Right cardiac atrium (tissue), 5 donors: Measurements from ENCODE around the gene CDC42SE2. TPM values are rescaled to one million over a fixed set of nuclear protein-coding genes. Genes with fewer than 3 reads are reported as not detected.
"Not testable (repeated sequence)": the region's sequence is repeated elsewhere in the genome, so short reads cannot be mapped to it uniquely, and the experiment has no call there.

Experiments
- ATAC-seq, 2 donors: fragments of 200-7000 bp; cut with Tn5 transposase; one replicate each; pipeline versions ENCODE4 v1.8.0 to v1.9.1; 2020; ENCODE audit warnings: moderate library complexity in 2 of 2, mild to moderate bottlenecking in 1 of 2
- DNase-seq, 3 donors: peaks; one replicate each; pipeline ENCODE4 v3.0.0-alpha.2; 2020
- H3K27ac ChIP-seq: one replicate; pipeline ENCODE4 v1.5.1; 2013; ENCODE audit warnings: mild to moderate bottlenecking, low read length, control low read depth, moderate library complexity
- H3K27me3 ChIP-seq: one replicate; pipeline ENCODE4 v1.6.1; 2013; ENCODE audit not compliant: control insufficient read depth, insufficient read depth
- H3K4me1 ChIP-seq: one replicate; pipeline ENCODE4 v1.6.1; 2013; ENCODE audit warnings: low read length; ENCODE audit not compliant: control insufficient read depth, insufficient read depth
- H3K4me3 ChIP-seq: one replicate; pipeline ENCODE4 v1.5.1; 2013; ENCODE audit warnings: low read length, control low read depth
- H3K9me3 ChIP-seq: one replicate; pipeline ENCODE4 v1.6.1; 2013; ENCODE audit warnings: low read length; ENCODE audit not compliant: control insufficient read depth
- WGBS: extraction: QIAGEN DNeasy Blood & Tissue Kit; methylation state at CpG from one replicate; pipeline ENCODE4 v1.1.7; 2013; 5-methylcytosine and 5-hydroxymethylcytosine counted together
- intact Hi-C, 4 donors: fragments of 100-400 bp; cut with DNase I; formaldehyde crosslinking; loops; one replicate each; pipeline versions ENCODE4 v1.11.0 to v1.14.0; 2022 to 2023
- polyA plus RNA-seq: library from polyadenylated mRNA; stranded (reverse); fragments of 200-250 nt; gene quantifications from one replicate; pipeline ENCODE4 v1.2.3, GENCODE V29; 2013
- total RNA-seq, 4 donors: library from RNA; stranded (reverse); fragmentation: NEBNext Ultra II Directional; extraction: Animal tissue kit (Norgen Biotek cat#: 25700); gene quantifications; one replicate each; pipeline ENCODE4 v1.2.1, GENCODE V29; 2021
- donor health status: healthy with polysubstance abuse.
- donor health status: DM: no; HTN: yes; CAD: no.
- donor health status: DM: no; HTN: no; CAD: no.
- donor health status: DM: no; HTN: yes; CAD: no; lungs with severe emphysema.
- donor health status: DM: yes; HTN: yes; CAD: no.

The CDC42SE2 gene
- total and polyA plus RNA-seq, 5 donors: 7.7 to 14.2 (median 13.2) TPM

DNA sequence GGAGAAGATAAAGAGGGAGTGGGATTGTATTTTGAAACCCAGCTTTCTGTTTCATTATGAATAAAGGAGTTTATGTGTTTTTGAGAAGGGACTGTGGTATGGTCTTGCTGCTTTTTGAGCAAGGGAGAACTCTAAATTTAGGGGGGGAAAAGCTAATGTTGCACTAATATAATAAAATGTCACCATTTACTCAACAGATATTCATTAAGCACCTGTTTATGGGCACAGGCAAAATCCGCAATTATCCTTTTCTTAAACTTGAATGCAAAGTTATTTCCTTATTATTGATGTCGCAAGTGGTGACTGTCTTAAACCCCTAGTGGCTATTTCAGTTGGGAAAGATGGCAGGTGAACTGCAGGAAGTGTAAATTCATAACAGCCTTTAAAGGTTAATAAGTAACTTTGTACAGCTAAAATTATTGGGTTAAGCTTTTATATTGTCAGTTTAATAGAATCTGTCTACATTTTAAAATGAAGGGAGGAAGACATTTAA is 1.5 kb downstream of the CDC42SE2 start:
- no peaks in the 10 kb centered on the region for H3K9me3 ChIP-seq
- DNase-seq: no peak
- no peak for ATAC-seq
- no peak overlapping the region for H3K27ac ChIP-seq
- intact Hi-C loops: loop anchor here (10.0 kb wide), 2 partner anchors 91 to 101 kb away; partner anchors contain the start of genes HINT1 (in 2 of the 4) and LYRM7 (in 2 of the 4)
- no peaks in the 10 kb centered on the region for H3K4me1 ChIP-seq
- no peaks in the 10 kb centered on the region for H3K27me3 ChIP-seq
- WGBS: 38% methylated on average over 2 of the region's 2 CpGs
- peak overlapping the region; percentile 52 for H3K4me3 ChIP-seq

DNA sequence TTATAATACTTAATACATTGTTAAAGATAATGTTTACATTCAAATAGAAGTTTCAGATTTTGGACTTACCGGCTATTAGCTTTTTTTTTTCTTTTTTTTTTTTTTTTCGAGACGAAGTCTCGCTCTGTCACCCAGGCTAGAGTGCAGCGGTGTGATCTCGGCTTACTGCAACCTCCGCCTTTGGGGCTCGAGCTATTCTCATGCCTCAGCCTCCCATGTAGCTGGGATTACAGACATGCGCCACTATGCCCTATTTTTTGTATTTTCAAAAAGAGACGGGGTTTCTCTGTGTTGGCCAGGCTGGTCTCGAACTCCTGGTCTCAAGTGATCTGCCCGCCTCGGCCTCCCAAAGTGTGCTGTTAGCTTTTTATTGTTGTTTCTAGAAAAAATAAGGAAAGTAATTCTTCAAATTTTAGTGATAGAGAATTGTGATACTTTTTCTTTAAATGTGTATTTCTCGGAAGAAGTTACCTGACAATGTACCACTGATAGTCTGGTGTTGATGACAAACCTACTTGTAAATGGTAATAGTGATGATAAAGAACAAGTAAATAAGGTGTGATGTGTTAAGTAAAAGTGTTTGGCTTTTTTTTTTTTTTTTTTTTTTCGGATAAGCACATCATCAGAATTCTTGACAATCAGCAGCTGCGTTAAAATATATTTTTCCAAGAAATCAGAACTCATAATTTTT is 2.7 kb downstream of the CDC42SE2 start:
- Histone ChIP-seq H3K27ac (no peak overlapping the region), H3K4me3 (no peak overlapping the region), H3K4me1 (no peaks in the 10 kb centered on the region), H3K9me3 (no peaks in the 10 kb centered on the region), H3K27me3 (no peaks in the 10 kb centered on the region)
- no peak for ATAC-seq
- no peak for DNase-seq
- WGBS: 92% methylated on average over 16 of the region's 16 CpGs
- intact Hi-C loops: loop anchor here (10.0 kb wide), 2 partner anchors 92 to 102 kb away; partner anchors contain the start of genes HINT1 (in 2 of the 4) and LYRM7 (in 2 of the 4)

DNA sequence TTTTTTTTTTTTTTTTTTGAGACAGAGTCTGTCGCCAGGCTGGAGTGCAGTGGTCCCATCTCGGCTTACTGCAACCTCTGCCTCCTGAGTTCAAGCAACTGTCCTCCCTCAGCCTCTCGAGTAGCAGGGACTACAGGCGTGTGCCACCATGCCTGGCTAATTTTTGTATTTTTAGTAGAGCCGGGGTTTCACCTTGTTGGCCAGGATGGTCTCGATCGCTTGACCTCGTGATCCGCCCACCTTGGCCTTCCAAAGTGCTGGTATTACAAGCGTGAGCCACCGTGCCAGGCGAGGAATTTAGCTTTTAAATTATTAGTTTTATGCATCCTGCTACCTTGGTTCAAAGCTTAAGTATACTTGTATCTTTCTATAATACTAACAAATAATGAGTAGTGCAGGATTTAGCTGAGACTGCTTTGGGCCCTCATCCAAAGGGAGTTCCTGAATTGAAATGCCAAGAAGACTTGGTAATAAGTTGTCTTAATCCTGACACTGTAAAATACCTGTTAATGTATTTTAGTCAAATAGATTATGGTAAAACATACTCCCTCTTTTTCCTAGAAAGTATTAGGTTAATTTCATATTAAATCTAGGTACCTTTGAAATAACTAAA is 5.0 kb downstream of the CDC42SE2 start:
- intact Hi-C loops: loop anchor here (10.0 kb wide), 2 partner anchors 94 to 104 kb away; partner anchors contain the start of genes HINT1 (in 2 of the 4) and LYRM7 (in 2 of the 4)
- no peaks in the 10 kb centered on the region for H3K27me3 ChIP-seq
- DNase-seq: no peak
- 95% methylated on average over 12 of the region's 12 CpGs for WGBS
- peaks cover 5% of the 10 kb centered on the region for H3K4me1 ChIP-seq
- H3K4me3 ChIP-seq: no peak overlapping the region
- H3K27ac ChIP-seq: no peak overlapping the region
- ATAC-seq: no peak
- no peaks in the 10 kb centered on the region for H3K9me3 ChIP-seq

DNA sequence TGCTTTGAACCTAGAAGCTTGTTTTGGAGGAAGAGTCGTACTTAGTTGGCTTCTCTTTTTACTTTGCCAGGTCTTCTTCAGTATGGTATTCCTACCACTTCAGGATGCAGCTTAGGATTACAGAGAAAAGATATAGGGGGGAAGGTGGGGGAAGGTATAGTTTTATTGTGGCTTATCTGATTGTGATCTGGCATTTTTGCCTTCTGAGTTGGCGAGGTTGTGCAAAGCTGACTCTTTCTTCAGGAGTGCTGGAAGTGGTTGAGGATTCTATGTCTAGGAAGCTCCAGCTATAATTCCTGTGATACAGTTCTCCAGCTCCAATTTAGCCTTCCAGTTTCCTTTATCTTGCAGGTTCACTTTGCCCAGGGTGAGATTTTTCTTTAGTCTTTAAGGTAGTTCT is 7.0 kb downstream of the CDC42SE2 start:
- WGBS: 75% methylated on average over 2 of the region's 2 CpGs
- H3K9me3 ChIP-seq: no peaks in the 10 kb centered on the region
- H3K4me1 ChIP-seq: peaks cover 5% of the 10 kb centered on the region
- H3K27ac ChIP-seq: no peak overlapping the region
- H3K27me3 ChIP-seq: no peaks in the 10 kb centered on the region
- no peak overlapping the region for H3K4me3 ChIP-seq
- intact Hi-C loops: no loop called here
- no peak for DNase-seq
- no peak for ATAC-seq

DNA sequence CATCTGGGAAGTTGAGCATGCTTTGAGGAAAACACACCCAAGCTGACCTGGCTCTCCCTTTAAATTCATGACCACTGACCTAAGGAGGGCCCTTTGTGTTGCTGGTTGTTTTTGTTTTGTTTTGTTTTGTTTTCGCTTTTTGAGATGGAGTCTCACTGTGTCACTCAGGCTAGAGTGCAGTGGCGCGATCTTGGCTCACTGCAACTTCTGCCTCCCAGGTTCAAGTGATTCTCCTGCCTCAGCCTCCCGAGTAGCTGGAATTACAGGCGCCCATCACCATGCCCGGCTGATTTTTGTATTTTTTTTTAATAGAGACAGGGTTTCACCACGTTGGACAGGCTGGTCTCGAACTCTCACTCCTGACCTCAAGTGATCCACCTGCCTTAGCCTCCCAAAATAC is 8.0 kb downstream of the CDC42SE2 start:
- H3K4me1 ChIP-seq, ATAC-seq, H3K4me3 ChIP-seq, intact Hi-C loops, DNase-seq, H3K27me3 ChIP-seq, H3K9me3 ChIP-seq, H3K27ac ChIP-seq: not testable (repeated sequence)
- WGBS: 91% methylated on average over 8 of the region's 8 CpGs

DNA sequence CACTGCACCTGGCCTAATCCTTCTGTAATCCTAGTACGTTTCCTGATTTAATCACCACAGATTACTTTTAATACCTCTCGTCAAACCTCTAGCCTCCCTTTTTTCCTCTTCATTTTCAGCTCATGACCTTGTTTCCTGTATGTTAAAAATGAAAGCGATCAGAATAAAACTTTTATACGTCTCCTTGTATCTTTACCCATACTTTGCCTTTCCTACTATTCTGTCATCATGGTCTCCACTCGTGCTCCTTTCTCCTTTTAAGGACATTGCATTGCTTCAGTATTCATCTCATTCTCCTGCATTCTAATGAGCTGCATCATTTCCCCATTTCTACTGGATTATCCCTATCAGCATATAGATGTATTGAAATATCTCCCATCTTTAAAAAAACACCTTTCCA is 8.5 kb downstream of the CDC42SE2 start:
- ATAC-seq: no peak
- Histone ChIP-seq H3K27ac (no peak overlapping the region), H3K9me3 (no peaks in the 10 kb centered on the region), H3K4me1 (peaks cover 5% of the 10 kb centered on the region), H3K27me3 (no peaks in the 10 kb centered on the region), H3K4me3 (no peak overlapping the region)
- DNase-seq: no peak
- intact Hi-C loops: no loop called here
- WGBS: 65% methylated on average over 5 of the region's 5 CpGs

DNA sequence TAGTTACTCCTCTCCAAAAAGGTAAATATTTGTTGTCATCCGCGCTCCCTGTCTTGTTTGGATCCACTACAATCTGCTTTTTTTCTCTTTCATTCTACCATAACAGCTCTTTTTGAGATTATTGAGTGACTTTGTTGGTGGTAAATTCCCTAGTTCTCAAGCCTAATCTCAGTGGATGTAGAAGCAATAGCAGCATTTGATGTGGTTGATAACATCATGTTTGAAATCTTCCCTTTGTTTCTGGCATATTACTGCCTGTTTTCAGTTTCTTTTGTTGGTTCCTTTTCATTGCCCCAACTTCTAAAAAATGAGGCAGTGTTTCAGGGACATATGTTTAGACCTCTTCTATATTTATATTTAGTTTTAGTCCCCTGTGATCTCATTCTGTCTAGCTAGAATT is 8.9 kb downstream of the CDC42SE2 start:
- intact Hi-C loops: no loop called here
- no peaks in the 10 kb centered on the region for H3K27me3 ChIP-seq
- 97% methylated on average over 2 of the region's 2 CpGs for WGBS
- no peak for DNase-seq
- no peak overlapping the region for H3K4me3 ChIP-seq
- no peaks in the 10 kb centered on the region for H3K9me3 ChIP-seq
- peaks cover 5% of the 10 kb centered on the region for H3K4me1 ChIP-seq
- no peak for ATAC-seq
- no peak overlapping the region for H3K27ac ChIP-seq

DNA sequence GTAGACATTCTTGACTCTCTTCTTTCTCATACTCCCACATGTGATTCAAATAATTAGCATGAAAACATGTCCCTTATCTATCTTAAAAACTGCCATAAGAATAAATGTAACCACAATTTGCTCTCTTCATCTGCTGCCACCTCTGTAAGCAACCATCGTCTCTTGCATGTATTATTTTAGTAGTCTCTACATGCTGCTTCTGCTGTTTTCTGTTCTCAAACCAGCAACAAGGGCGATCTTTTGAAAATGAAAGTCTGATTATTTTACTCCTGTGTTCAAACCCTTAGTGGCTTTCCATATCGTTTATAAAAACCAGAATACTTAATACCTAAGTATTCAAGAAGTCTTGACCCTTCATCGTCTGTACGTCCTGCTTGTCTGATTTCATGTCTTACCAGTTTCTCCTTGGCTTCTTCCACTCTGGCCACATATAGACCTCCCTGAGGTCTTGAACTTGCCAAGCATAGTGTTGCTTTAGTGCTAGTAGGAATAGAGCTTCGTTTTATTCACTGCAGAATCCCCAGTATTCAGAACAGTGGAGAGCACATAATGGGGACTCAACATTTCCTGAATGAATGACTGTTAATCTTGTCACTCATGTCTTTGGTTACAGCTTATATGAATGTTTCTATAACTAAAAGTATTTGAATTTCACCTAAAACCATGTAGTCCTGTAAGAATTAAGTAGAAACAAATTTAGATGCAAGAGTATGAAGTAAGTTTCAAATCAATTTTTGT is 10.6 kb downstream of the CDC42SE2 start:
- Histone ChIP-seq H3K27me3 (no peaks in the 10 kb centered on the region), H3K4me1 (peaks cover 5% of the 10 kb centered on the region), H3K9me3 (no peaks in the 10 kb centered on the region), H3K4me3 (no peak overlapping the region), H3K27ac (no peak overlapping the region)
- intact Hi-C loops: no loop called here
- DNase-seq (no peak), ATAC-seq (no peak)
- WGBS: 83% methylated on average over 6 of the region's 6 CpGs

DNA sequence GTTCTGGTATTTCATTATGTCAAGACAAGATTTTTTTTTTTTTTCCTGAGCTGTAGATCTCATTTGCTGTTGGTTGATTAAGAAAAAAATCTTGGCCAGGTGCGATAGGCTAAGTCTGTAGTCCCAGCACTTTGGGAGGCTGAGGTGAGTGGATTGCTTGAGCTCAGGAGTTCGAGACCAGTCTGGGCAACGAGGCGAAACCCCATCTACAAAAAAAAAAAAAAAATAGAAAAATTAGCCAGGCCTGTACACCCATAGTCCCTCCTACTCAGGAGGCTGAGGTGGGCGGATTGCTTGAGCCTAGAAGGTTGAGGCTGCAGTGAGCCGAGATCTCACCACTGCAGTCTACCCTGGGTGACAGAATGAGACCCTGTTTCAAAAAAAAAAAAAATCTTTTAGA is 12.2 kb downstream of the CDC42SE2 start:
- intact Hi-C loops: no loop called here
- DNase-seq: no peak

DNA sequence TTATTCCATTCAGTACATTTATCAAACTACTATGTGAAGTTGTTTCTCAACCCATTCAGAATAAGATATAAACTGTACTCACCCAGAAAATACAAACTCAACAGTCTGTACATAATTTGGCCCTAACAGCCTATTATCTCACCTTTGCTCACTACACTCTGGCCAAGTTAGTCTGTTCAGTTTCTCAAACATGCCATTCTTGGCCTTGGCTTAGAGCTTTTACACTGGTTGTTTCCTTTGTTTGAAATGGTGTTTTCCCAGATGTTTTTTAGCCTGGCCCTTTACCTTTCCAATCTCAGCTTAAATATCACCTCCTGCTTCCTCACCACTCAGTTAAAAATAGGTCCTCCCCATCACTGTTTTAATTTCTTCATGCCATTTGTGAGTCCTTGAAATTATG is 13.6 kb downstream of the CDC42SE2 start:
- no peaks in the 10 kb centered on the region for H3K9me3 ChIP-seq
- H3K4me1 ChIP-seq: peaks cover 2% of the 10 kb centered on the region
- DNase-seq (no peak), ATAC-seq (no peak)
- no peak overlapping the region for H3K4me3 ChIP-seq
- no peaks in the 10 kb centered on the region for H3K27me3 ChIP-seq
- intact Hi-C loops: no loop called here
- no peak overlapping the region for H3K27ac ChIP-seq

More for the DNA sequence above, 12.2 kb downstream of the CDC42SE2 start:
- 95% methylated on average over 6 of the region's 6 CpGs for WGBS
- Histone ChIP-seq H3K27me3 (no peaks in the 10 kb centered on the region), H3K4me1 (peaks cover 6% of the 10 kb centered on the region), H3K27ac (no peak overlapping the region), H3K9me3 (no peaks in the 10 kb centered on the region), H3K4me3 (no peak overlapping the region)
- no peak for ATAC-seq
